DND-41 (cell line): ENCODE data around the gene MED12L.

Experiments used
- CTCF ChIP-seq: IDR thresholded peaks from 2 replicates; pipeline ENCODE4 v1.5.1; 2012; ENCODE audit warnings: borderline replicate concordance, low read length, moderate library complexity, mild to moderate bottlenecking; ENCODE audit not compliant: poor library complexity, severe bottlenecking; ENCODE audit errors: extremely low read depth
- EZH2 ChIP-seq: IDR thresholded peaks from 3 replicates; pipeline ENCODE4 v1.6.1; 2012; ENCODE audit warnings: borderline replicate concordance, low read depth, mild to moderate bottlenecking, moderate library complexity, low read length, inconsistent platforms; ENCODE audit not compliant: severe bottlenecking

GRCh38 chr3:151394611-151395010 lies 309.1 kb downstream of the MED12L start:
- TF ChIP-seq CTCF (no peak), EZH2 (no peak)
